Keratinocyte (primary cell): ENCODE measurements around the gene UGGT2. TPM values are rescaled to one million over a fixed set of nuclear protein-coding genes. Genes with fewer than 3 reads are reported as not detected.

ENCODE experiments used
- DNase-seq: peaks from one replicate; pipeline ENCODE4 v3.0.0-alpha.2; 2011; ENCODE audit warnings: low read depth, missing footprints, low spot score
- FAIRE-seq: peaks from 2 replicates; lab custom pipeline; 2011; peaks lifted over from hg19 to GRCh38; lab: Jason Lieb, UNC
- H2AFZ ChIP-seq: 2 replicates; pipeline ENCODE4 v1.6.0; 2012; ENCODE audit warnings: low read length, control low read depth, inconsistent platforms; ENCODE audit not compliant: control insufficient read depth
- H3K27ac ChIP-seq: 2 replicates; pipeline ENCODE4 v1.5.1; 2011; ENCODE audit warnings: low read length; ENCODE audit not compliant: control insufficient read depth, insufficient read depth
- H3K27me3 ChIP-seq: 3 replicates; pipeline ENCODE4 v1.6.0; 2011; ENCODE audit warnings: low read length; ENCODE audit not compliant: control insufficient read depth, insufficient read depth; ENCODE audit errors: extremely low read depth
- H3K36me3 ChIP-seq, 2 experiments: 2 replicates in 1 of 2; 3 replicates in 1 of 2; pipeline ENCODE4 v1.5.1; 2011; ENCODE audit warnings: low read length in 2 of 2, mild to moderate bottlenecking in 1 of 2; ENCODE audit not compliant: control insufficient read depth in 2 of 2, insufficient read depth in 2 of 2; ENCODE audit errors: extremely low read depth in 1 of 2
- H3K4me1 ChIP-seq: 3 replicates; pipeline ENCODE4 v1.5.1; 2011; ENCODE audit warnings: low read length; ENCODE audit not compliant: control insufficient read depth, insufficient read depth; ENCODE audit errors: extremely low read depth
- H3K4me2 ChIP-seq: 3 replicates; pipeline ENCODE4 v1.6.0; 2011; ENCODE audit warnings: low read depth, low read length; ENCODE audit not compliant: control insufficient read depth, insufficient read depth; ENCODE audit errors: extremely low read depth
- H3K4me3 ChIP-seq, 3 experiments: fragments of 200-600 bp in 1 of 3; sonication (generic) in 1 of 3; 2 replicates in 2 of 3; 3 replicates in 1 of 3; pipeline ENCODE4 v1.5.1; 2011 to 2016; ENCODE audit warnings: low read length in 3 of 3, mild to moderate bottlenecking in 3 of 3, control low read depth in 2 of 3, inconsistent platforms in 1 of 3, low read depth in 1 of 3, mixed read lengths in 1 of 3, mixed run types in 1 of 3, moderate library complexity in 1 of 3; ENCODE audit not compliant: control insufficient read depth in 2 of 3, insufficient read depth in 2 of 3; ENCODE audit errors: extremely low read depth in 1 of 3
- H3K79me2 ChIP-seq: 2 replicates; pipeline ENCODE4 v1.6.0; 2012; ENCODE audit warnings: low read length; ENCODE audit not compliant: control insufficient read depth, insufficient read depth
- H3K9ac ChIP-seq: 3 replicates; pipeline ENCODE4 v1.6.0; 2011; ENCODE audit warnings: low read length; ENCODE audit not compliant: control insufficient read depth, insufficient read depth; ENCODE audit errors: extremely low read depth
- H3K9me1 ChIP-seq: 3 replicates; pipeline ENCODE4 v1.6.0; 2011; ENCODE audit warnings: low read length; ENCODE audit not compliant: control insufficient read depth, insufficient read depth; ENCODE audit errors: extremely low read depth
- H3K9me3 ChIP-seq: 2 replicates; pipeline ENCODE4 v1.5.1; 2012; ENCODE audit warnings: low read depth, low read length; ENCODE audit not compliant: control insufficient read depth
- H4K20me1 ChIP-seq: 3 replicates; pipeline ENCODE4 v1.6.0; 2011; ENCODE audit warnings: low read length; ENCODE audit not compliant: control insufficient read depth, insufficient read depth; ENCODE audit errors: extremely low read depth
- CTCF ChIP-seq, 3 experiments: IDR thresholded peaks in 1 of 3; conservative IDR thresholded peaks in 1 of 3; optimal IDR thresholded peaks in 1 of 3; 2 replicates in 2 of 3; 3 replicates in 1 of 3; pipeline versions ENCODE3 to v1.5.1; 2011; ENCODE audit warnings: low read length in 3 of 3, mild to moderate bottlenecking in 3 of 3, moderate library complexity in 2 of 3, control low read depth in 1 of 3, inconsistent platforms in 1 of 3; ENCODE audit not compliant: insufficient read depth in 2 of 3; ENCODE audit errors: extremely low read depth in 1 of 3
- EZH2 ChIP-seq: IDR thresholded peaks from one replicate; pipeline ENCODE4 v1.6.1; 2012; ENCODE audit warnings: inconsistent platforms, mild to moderate bottlenecking, low read length, moderate library complexity
- dilution Hi-C: fragments of 300-500 bp; cut with MboI; formaldehyde crosslinking; loops from one replicate; pipeline ENCODE4 v1.7.0; 2020; ENCODE audit warnings: low sequenced_read_pairs; ENCODE audit not compliant: extremely low pct_ligation_motif_present
- polyA plus RNA-seq, 5 experiments: library from polyadenylated mRNA; depleted of rRNA in 3 of 5; stranded (reverse) in 3 of 5; stranded (forward) in 1 of 5; unstranded in 1 of 5; fragments of >200 nt; gene quantifications; 1 replicate in 1 of 5; 2 replicates in 3 of 5; 3 replicates in 1 of 5; pipeline versions ENCODE4 v1.2.1 to v1.2.3, GENCODE V29; 2011 to 2012; ENCODE audit warnings: missing spikeins in 2 of 5, low read depth in 1 of 5, low replicate concordance in 1 of 5

The UGGT2 gene
- polyA plus RNA-seq, 1 donor (not counting 4 experiments of a cell fraction or from before 2014, with no cell fraction given): 12.5 TPM

- no peak overlapping the region for H3K4me2 ChIP-seq
- dilution Hi-C loops: no loop called here
- no peaks in the 10 kb centered on the region for H3K9me1 ChIP-seq
- FAIRE-seq (no peak), DNase-seq (no peak)
- H3K9ac ChIP-seq: no peak overlapping the region
- no peak overlapping the region for H3K4me3 ChIP-seq
- H3K4me1 ChIP-seq: peaks cover 2% of the 10 kb centered on the region
- no peaks in the 10 kb centered on the region for H3K79me2 ChIP-seq
- H2AFZ ChIP-seq: no peak overlapping the region
- no peak overlapping the region for H3K27ac ChIP-seq
- H3K27me3 ChIP-seq: no peaks in the 10 kb centered on the region
- no peak for TF ChIP-seq CTCF (optimal IDR thresholded peaks at IDR 0.05 in 1 of 3, IDR thresholded peaks at IDR 0.05 in 1 of 3, conservative IDR thresholded peaks at IDR 0.05 in 1 of 3; ENCODE audit: extremely low read depth in 1 of 3, insufficient read depth in 2 of 3, low read length in 3 of 3)
- TF ChIP-seq EZH2: no peak
- H3K36me3 ChIP-seq: peaks cover 0 to 2% of the 10 kb centered on the region in 2 experiments
- no peaks in the 10 kb centered on the region for H4K20me1 ChIP-seq
- no peaks in the 10 kb centered on the region for H3K9me3 ChIP-seq
These were observed 256.2 kb downstream of the UGGT2 start for GRCh38 chr13:95797016-95797415.

GRCh38 chr13:95793781-95794180, 259.4 kb downstream of the UGGT2 start:
- no peak for DNase-seq
- Histone ChIP-seq H3K4me2 (no peak overlapping the region), H2AFZ (no peak overlapping the region), H3K9me1 (no peaks in the 10 kb centered on the region), H3K36me3 (peaks cover 2 to 8% of the 10 kb centered on the region in 2 experiments), H4K20me1 (no peaks in the 10 kb centered on the region), H3K27me3 (no peaks in the 10 kb centered on the region), H3K9ac (no peak overlapping the region), H3K9me3 (no peaks in the 10 kb centered on the region), H3K79me2 (no peaks in the 10 kb centered on the region), H3K4me1 (peaks cover 2% of the 10 kb centered on the region), H3K4me3 (no peak overlapping the region), H3K27ac (no peak overlapping the region)
- dilution Hi-C loops: no loop called here
- TF ChIP-seq CTCF (optimal IDR thresholded peaks at IDR 0.05 in 1 of 3, IDR thresholded peaks at IDR 0.05 in 1 of 3, conservative IDR thresholded peaks at IDR 0.05 in 1 of 3; ENCODE audit: extremely low read depth in 1 of 3, insufficient read depth in 2 of 3, low read length in 3 of 3) (no peak), EZH2 (no peak)
- no peak for FAIRE-seq
